ENCODE measurements around the gene TEX264. TPM values are rescaled to one million over a fixed set of nuclear protein-coding genes. Genes with fewer than 3 reads are reported as not detected.

TEX264 gene
- total and polyA plus RNA-seq, 9 donors = 27.1 to 88.8 (median 40.2) TPM

DNA sequence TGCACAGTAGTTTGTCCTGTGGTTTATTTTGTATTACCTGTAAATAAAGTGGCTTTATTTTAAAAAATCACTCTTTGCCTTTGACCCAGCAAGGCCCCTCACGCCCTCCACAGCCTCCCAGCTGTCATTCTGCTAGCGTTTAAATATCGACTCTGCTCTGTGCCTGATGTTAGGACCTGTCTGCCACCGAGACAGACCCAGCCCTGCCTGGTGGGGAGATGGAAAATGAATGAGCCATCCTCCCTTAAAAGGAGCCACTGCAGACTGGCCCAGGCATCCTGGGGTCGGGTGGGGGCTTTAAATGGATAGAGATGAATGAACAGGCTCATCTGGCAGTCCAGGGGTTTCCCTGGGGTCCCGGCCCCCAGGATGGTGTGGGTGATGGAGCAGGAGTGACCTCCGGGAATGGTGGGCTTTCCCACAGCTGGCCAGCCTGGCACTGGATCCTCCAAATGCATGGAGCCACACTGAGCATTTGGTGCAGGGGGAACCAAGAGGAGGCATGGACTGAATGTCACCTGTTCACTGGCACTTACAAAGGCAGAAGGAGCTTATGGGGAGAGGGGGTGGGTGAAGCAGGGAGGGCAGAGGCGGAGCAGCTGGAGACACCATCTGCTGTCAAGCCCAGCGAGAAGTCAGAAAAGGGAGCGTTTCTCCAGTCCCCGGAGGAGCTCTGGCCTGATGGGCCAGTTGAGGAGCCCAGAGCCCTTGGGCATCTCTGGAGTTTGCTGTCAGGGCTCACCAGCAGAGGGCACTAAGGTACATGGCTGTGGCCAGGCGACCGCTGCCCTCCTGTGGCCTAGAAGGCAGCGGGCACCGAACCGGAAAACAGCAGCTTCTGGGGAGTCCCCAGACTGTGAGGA lies 47.7 kb downstream of the TEX264 start:
- WGBS, 3 donors = 39 to 40% (median 39%) methylated on average over 16 of the region's 16 CpGs
- H3K27me3 ChIP-seq = no peaks in the 10 kb centered on the region
- no peak overlapping the region for H3K4me3 ChIP-seq
- H3K27ac ChIP-seq = no peak overlapping the region
- intact Hi-C loops (cut with DNase I) = no loop called here
- DNase-seq = peak in 1 of 5 donors; percentile 21
- no peaks in the 10 kb centered on the region for H3K36me3 ChIP-seq
- H3K4me1 ChIP-seq (ENCODE audit: insufficient read depth) = no peaks in the 10 kb centered on the region
- no peaks in the 10 kb centered on the region for H3K9me3 ChIP-seq
- TF ChIP-seq POLR2A (IDR thresholded peaks at IDR 0.05) (no peak), EP300 (IDR thresholded peaks at IDR 0.05) (no peak)
- TF ChIP-seq, protein P1, sequence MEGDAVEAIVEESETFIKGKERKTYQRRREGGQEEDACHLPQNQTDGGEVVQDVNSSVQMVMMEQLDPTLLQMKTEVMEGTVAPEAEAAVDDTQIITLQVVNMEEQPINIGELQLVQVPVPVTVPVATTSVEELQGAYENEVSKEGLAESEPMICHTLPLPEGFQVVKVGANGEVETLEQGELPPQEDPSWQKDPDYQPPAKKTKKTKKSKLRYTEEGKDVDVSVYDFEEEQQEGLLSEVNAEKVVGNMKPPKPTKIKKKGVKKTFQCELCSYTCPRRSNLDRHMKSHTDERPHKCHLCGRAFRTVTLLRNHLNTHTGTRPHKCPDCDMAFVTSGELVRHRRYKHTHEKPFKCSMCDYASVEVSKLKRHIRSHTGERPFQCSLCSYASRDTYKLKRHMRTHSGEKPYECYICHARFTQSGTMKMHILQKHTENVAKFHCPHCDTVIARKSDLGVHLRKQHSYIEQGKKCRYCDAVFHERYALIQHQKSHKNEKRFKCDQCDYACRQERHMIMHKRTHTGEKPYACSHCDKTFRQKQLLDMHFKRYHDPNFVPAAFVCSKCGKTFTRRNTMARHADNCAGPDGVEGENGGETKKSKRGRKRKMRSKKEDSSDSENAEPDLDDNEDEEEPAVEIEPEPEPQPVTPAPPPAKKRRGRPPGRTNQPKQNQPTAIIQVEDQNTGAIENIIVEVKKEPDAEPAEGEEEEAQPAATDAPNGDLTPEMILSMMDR (IDR thresholded peaks at IDR 0.05) = no peak

DNA sequence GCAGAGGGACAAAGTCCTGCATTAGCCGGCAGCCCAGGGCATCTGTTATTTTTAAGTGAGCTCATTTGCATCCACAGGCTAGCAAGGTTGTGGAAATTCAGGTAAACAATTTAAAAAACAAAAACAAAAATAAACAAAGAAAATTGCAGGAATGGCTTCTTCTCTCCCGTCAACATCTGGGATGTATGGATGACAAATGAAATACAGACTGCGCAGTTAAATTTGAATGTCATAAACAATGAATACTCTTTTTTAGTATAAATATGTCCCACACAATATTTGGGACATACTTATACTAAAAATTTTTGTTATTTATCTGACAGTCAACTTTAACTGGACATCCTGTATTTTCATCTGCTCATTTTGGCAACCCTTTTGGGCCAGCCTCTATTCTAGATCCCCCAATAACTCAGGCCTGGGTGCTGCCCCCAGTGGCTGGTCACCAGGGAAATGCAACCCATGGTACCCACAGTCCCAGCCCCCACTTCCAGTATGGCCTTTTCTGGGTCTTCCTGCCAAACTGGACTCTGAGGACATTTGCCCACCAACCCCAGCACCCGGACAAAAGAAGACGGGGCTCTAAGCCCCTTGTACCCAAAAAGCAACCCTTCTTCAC lies 48.5 kb downstream of the TEX264 start:
- intact Hi-C loops (cut with DNase I) = no loop called here
- no peaks in the 10 kb centered on the region for H3K9me3 ChIP-seq
- no peaks in the 10 kb centered on the region for H3K36me3 ChIP-seq
- H3K27me3 ChIP-seq = no peaks in the 10 kb centered on the region
- WGBS, 3 donors = 73 to 80% (median 74%) methylated on average over 5 of the region's 5 CpGs
- DNase-seq = no peak
- no peak overlapping the region for H3K27ac ChIP-seq
- TF ChIP-seq POLR2A (IDR thresholded peaks at IDR 0.05) = no peak
- TF ChIP-seq, protein P1 (IDR thresholded peaks at IDR 0.05) = no peak
- TF ChIP-seq EP300 (IDR thresholded peaks at IDR 0.05) = no peak
- no peak overlapping the region for H3K4me3 ChIP-seq
- H3K4me1 ChIP-seq (ENCODE audit: insufficient read depth) = no peaks in the 10 kb centered on the region

DNA sequence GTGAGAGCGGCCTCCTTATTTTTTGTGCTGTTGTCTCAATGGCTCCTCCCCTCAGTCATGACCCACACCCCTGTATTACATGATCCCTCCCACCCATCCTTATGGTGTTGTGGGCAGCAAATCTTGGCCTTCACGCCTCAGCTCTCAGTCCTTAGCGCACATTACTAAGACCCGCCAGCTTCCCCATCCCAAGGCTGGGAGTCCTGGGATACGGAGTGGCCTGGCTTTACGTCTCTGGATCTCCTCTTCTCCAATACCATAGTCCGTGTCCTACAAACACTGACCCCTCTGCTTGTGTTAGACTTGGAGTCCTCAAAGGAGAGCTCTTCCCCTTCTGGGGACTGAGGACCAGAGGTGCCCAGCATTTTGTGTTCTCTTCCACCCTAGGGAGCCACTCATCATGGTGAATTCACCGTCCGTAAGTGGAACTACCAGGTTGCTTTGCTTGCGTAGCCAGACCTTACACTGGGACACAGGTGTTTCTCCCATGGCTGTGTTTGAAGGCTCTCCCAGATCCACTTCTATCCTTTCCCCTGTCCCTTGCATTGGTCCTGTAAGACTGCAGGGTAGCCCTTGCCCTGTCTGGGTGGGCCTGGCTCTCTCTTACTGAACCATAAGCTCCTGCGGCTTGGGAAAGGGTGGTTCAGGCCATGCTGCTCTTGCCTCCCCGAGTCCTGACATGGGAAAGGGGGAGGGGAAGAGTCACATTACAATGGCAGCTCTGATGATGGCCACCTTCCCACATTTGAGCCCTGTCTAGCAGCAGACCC lies 49.4 kb downstream of the TEX264 start:
- H3K4me3 ChIP-seq = no peak overlapping the region
- H3K36me3 ChIP-seq = no peaks in the 10 kb centered on the region
- H3K27me3 ChIP-seq = no peaks in the 10 kb centered on the region
- intact Hi-C loops (cut with DNase I) = no loop called here
- WGBS, 3 donors = 82 to 88% (median 84%) methylated on average over 12 of the region's 12 CpGs
- no peaks in the 10 kb centered on the region for H3K4me1 ChIP-seq (ENCODE audit: insufficient read depth)
- no peak for DNase-seq
- TF ChIP-seq POLR2A (IDR thresholded peaks at IDR 0.05) = no peak
- TF ChIP-seq, protein P1 (IDR thresholded peaks at IDR 0.05) = no peak
- TF ChIP-seq EP300 (IDR thresholded peaks at IDR 0.05) = no peak
- no peak overlapping the region for H3K27ac ChIP-seq
- no peaks in the 10 kb centered on the region for H3K9me3 ChIP-seq

DNA sequence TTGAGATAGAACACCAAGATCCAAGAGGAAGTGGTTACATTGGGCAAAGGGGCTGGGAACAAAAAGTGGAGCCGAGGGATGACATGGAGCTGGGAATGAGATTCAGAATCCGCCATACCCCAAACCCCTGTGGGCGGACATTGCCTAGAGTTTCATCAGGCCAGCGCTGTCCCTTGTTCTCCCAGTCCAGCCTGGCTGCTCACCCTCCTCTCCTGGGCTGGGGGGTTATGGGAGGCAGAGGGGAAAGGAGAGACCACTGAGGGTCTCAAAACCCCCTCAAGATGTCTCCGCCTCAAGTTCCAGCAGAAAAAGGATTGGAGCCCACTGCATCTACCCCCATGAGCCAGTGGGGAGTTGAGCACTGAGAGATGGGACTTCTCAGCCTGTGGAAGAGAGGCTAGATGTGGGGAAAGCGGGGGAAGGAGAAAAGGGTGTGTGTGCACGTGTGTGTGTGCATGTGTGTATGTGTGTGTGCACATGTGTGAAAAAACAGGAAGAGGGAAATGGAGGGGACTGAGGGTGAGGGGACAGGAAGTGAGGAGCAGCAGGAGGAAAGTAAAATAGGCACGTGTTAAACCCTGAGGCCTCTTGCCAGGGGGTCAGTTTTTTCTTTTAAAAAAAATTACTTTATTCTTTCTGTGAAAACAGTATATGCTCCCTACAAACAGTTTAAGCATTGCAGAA lies 50.2 kb downstream of the TEX264 start:
- DNase-seq = no peak
- H3K27me3 ChIP-seq = no peaks in the 10 kb centered on the region
- intact Hi-C loops (cut with DNase I) = no loop called here
- TF ChIP-seq EP300 (IDR thresholded peaks at IDR 0.05) (no peak), POLR2A (IDR thresholded peaks at IDR 0.05) (no peak)
- TF ChIP-seq, protein P1 (IDR thresholded peaks at IDR 0.05) = no peak
- no peak overlapping the region for H3K4me3 ChIP-seq
- no peak overlapping the region for H3K27ac ChIP-seq
- H3K36me3 ChIP-seq = no peaks in the 10 kb centered on the region
- no peaks in the 10 kb centered on the region for H3K9me3 ChIP-seq
- H3K4me1 ChIP-seq (ENCODE audit: insufficient read depth) = no peaks in the 10 kb centered on the region
- 71 to 77% (median 75%) methylated on average over 8 of the region's 8 CpGs for WGBS, 3 donors
